ENCODE data around the gene ACSL5.

ACSL5 gene

DNA sequence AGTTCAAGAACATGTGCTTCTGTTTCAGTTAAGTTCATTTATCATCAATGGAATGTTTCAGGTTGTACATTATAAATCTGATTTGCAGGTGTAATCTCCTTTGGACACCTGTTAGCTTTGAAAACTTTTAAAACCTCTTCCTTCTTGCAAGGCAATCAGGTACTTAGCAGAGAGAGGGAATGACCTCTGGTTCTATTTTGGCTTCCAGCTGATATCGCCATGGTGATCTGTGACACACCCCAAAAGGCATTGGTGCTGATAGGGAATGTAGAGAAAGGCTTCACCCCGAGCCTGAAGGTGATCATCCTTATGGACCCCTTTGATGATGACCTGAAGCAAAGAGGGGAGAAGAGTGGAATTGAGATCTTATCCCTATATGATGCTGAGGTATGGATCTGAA is 35.4 kb downstream of the ACSL5 start:
- no peak overlapping the region for H3K4me3 ChIP-seq (ENCODE audit: low read depth, low read length)

DNA sequence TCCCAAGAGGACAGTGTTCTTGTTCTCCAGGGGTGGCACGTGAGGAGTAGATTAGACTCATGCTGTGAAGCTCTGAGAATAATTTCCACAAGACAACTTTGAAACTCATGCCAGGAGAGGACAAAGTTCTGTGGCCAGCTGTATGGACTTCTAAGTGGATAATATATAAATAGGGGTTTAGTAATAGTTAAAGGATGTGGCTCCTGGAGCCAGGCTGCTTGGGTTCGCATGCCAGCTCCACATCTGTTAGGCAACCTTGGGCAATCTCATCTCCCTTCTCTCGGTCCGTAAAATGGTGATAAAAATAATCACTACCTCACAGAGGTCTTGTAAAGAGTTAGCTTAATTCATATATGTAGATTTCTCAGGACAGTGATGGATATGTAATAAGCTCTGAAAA is 35.8 kb downstream of the ACSL5 start:
- DNase-seq (ENCODE audit: low read depth), result no peak
- TF ChIP-seq, protein P1, sequence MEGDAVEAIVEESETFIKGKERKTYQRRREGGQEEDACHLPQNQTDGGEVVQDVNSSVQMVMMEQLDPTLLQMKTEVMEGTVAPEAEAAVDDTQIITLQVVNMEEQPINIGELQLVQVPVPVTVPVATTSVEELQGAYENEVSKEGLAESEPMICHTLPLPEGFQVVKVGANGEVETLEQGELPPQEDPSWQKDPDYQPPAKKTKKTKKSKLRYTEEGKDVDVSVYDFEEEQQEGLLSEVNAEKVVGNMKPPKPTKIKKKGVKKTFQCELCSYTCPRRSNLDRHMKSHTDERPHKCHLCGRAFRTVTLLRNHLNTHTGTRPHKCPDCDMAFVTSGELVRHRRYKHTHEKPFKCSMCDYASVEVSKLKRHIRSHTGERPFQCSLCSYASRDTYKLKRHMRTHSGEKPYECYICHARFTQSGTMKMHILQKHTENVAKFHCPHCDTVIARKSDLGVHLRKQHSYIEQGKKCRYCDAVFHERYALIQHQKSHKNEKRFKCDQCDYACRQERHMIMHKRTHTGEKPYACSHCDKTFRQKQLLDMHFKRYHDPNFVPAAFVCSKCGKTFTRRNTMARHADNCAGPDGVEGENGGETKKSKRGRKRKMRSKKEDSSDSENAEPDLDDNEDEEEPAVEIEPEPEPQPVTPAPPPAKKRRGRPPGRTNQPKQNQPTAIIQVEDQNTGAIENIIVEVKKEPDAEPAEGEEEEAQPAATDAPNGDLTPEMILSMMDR (IDR thresholded peaks at IDR 0.05; ENCODE audit: low read depth, low read length, missing control alignments), result no peak
- H3K4me3 ChIP-seq (ENCODE audit: low read depth, low read length), result no peak overlapping the region

More for the DNA sequence above, 35.4 kb downstream of the ACSL5 start:
- TF ChIP-seq, protein P1 (IDR thresholded peaks at IDR 0.05; ENCODE audit: low read depth, low read length, missing control alignments), result no peak
- no peak for DNase-seq (ENCODE audit: low read depth)

DNA sequence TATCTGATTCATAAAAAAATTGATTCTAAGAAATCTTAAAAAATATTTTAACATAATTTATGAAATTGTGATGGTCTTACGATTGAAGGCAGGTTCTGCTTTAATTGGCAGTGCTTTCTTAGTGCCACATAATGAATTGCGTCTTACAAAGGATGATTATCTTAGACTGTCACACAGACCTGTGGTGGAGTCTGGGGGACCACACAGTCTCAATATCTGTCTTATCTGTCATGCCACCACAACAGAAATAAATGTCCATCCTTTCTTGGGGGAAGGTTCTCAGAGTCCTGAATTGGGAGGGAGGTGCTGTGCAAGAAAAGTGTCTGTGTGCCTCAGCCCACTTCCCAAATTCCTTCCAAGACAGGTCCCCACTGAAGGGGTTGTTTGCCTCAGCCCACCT is 38.8 kb downstream of the ACSL5 start:
- DNase-seq (ENCODE audit: low read depth), result no peak
- TF ChIP-seq, protein P1 (IDR thresholded peaks at IDR 0.05; ENCODE audit: low read depth, low read length, missing control alignments), result no peak
- H3K4me3 ChIP-seq (ENCODE audit: low read depth, low read length), result no peak overlapping the region

DNA sequence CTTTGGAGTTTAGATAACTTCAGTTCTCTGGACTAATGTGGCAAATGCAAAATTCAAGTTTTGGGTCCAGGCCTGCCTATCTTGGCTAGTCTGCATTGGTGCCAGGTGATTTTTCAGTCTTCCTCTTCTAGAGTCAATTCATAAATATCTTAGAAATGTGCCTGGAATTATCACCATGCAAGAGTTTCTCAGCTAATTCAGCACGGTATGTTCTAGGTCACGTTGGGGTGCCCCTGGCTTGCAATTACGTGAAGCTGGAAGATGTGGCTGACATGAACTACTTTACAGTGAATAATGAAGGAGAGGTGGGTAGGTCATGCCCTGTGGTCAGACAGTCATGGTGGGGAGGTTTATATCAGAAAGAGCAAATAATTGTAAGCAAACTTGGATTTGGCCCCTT is 47.8 kb downstream of the ACSL5 start:
- H3K4me3 ChIP-seq (ENCODE audit: low read depth, low read length), result no peak overlapping the region
- TF ChIP-seq, protein P1 (IDR thresholded peaks at IDR 0.05; ENCODE audit: low read depth, low read length, missing control alignments), result no peak
- no peak for DNase-seq (ENCODE audit: low read depth)

DNA sequence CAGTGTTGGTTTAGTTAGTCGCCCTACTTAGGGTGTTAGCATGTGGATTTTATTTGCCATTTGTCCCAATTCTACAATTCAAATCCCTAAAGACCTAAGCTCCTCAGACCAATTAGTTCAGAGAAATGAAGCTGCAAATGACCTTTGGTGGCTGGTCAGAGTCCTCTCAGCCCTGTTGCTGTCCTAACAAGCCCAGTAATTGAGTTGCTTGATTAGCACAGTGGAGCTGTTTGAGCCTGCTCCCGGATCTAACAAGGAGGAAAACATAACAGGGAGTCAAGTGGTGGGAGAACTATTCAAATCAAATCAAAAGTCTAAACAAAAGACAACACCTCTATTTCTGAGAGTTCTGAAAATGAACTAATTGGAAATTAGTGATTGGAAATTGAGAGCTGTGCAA is 50.7 kb downstream of the ACSL5 start:
- DNase-seq (ENCODE audit: low read depth), result no peak
- H3K4me3 ChIP-seq (ENCODE audit: low read depth, low read length), result no peak overlapping the region
- TF ChIP-seq, protein P1 (IDR thresholded peaks at IDR 0.05; ENCODE audit: low read depth, low read length, missing control alignments), result no peak

DNA sequence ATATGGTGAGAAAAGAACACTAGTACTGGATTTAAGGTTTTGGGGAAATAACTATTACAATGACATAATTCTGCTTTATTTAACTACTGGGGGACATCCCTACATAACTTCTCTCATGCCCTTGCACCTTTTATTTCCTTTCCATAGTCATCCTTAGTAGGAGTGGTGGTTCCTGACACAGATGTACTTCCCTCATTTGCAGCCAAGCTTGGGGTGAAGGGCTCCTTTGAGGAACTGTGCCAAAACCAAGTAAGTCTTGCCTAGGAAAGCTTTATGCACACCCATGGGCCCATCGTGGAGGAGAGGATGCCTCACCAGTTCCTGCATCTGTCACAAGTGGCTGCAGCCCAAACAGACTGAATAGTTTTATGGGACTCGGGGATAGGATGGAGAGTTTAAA is 52.2 kb downstream of the ACSL5 start:
- no peak for DNase-seq (ENCODE audit: low read depth)
- H3K4me3 ChIP-seq (ENCODE audit: low read depth, low read length), result no peak overlapping the region
- TF ChIP-seq, protein P1 (IDR thresholded peaks at IDR 0.05; ENCODE audit: low read depth, low read length, missing control alignments), result no peak

DNA sequence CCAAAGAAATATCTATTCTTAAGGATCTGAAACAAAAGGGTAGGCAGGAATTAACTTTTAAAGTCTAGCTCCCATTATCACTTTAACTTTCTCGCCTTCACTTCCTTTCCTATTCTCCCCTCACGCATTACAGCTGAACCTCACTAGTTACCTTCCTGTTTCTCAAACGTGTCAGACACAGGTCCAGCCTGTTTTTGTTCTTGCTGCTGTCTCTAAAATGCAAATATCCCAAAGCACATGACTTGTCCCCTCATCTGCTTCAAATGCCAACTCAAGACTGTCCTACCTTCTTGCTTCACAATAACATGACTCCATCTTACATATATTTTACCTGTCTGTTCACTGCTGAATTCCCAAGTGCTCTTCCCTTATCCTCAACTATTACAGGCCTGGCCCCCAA is 55.2 kb downstream of the ACSL5 start:
- DNase-seq (ENCODE audit: low read depth), result no peak
- TF ChIP-seq, protein P1 (IDR thresholded peaks at IDR 0.05; ENCODE audit: low read depth, low read length, missing control alignments), result no peak
- no peak overlapping the region for H3K4me3 ChIP-seq (ENCODE audit: low read depth, low read length)
